GF-D8 (cell line): Measurements from ENCODE around the gene PGAM4.
"Not testable (repeated sequence)": the region's sequence is repeated elsewhere in the genome, so short reads cannot be mapped to it uniquely, and the experiment has no call there.

ENCODE experiments used
- DNase-seq: peaks from one replicate; lab custom pipeline; 2025; lab: John Stamatoyannopoulos, UW

PGAM4 gene

GRCh38 chrX:77969538-77969937 lies at the start of gene PGAM4:
Gene PGAM4 (minus strand): TSS chrX:77969638. CDS start chrX:77969638, 0 bp downstream.
- DNase-seq, result no peak

GRCh38 chrX:78011846-78012245 lies 42.4 kb upstream of the PGAM4 start:
- DNase-seq, result no peak

GRCh38 chrX:77979870-77980269 lies 10.4 kb upstream of the PGAM4 start:
- no peak for DNase-seq

- DNase-seq, result no peak
These were observed 8.1 kb upstream of the PGAM4 start for GRCh38 chrX:77977518-77977917.

GRCh38 chrX:77977095-77977494 lies 7.7 kb upstream of the PGAM4 start:
- no peak for DNase-seq

GRCh38 chrX:77975755-77976154 lies 6.3 kb upstream of the PGAM4 start:
- no peak for DNase-seq

- no peak for DNase-seq
These were observed 1.8 kb downstream of the PGAM4 start for GRCh38 chrX:77967631-77968030.

GRCh38 chrX:77966361-77966760 lies 3.1 kb downstream of the PGAM4 start:
- no peak for DNase-seq

GRCh38 chrX:77962068-77962902 lies 7.2 kb downstream of the PGAM4 start:
- DNase-seq, result no peak

- DNase-seq, result no peak
These were observed 8.4 kb downstream of the PGAM4 start for GRCh38 chrX:77961063-77961462.

- no peak for DNase-seq
These were observed 8.9 kb downstream of the PGAM4 start for GRCh38 chrX:77960567-77960966.

GRCh38 chrX:77953708-77954107 lies 15.7 kb downstream of the PGAM4 start:
- DNase-seq, result no peak

GRCh38 chrX:77953302-77953701 lies 16.1 kb downstream of the PGAM4 start:
- DNase-seq, result no peak

GRCh38 chrX:77952173-77952572 lies 17.3 kb downstream of the PGAM4 start:
- DNase-seq, result no peak

- DNase-seq, result no peak
These were observed 19.6 kb downstream of the PGAM4 start for GRCh38 chrX:77949840-77950239.

- DNase-seq, result no peak
These were observed 22.9 kb downstream of the PGAM4 start for GRCh38 chrX:77946571-77946970.

- no peak for DNase-seq
These were observed 23.4 kb downstream of the PGAM4 start for GRCh38 chrX:77945910-77946545.

GRCh38 chrX:77945031-77945430 lies 24.4 kb downstream of the PGAM4 start:
- DNase-seq, result not testable (repeated sequence)

- no peak for DNase-seq
These were observed 31.3 kb downstream of the PGAM4 start for GRCh38 chrX:77938083-77938680.

- no peak for DNase-seq
These were observed 32.1 kb downstream of the PGAM4 start for GRCh38 chrX:77937291-77937690.

- DNase-seq, result no peak
These were observed 33.1 kb downstream of the PGAM4 start for GRCh38 chrX:77936299-77936698.

GRCh38 chrX:77935886-77936285 lies 33.6 kb downstream of the PGAM4 start:
- DNase-seq, result no peak

GRCh38 chrX:77930581-77930980 lies 38.9 kb downstream of the PGAM4 start:
- no peak for DNase-seq
